HPDE6-E6E7 (cell line): ENCODE results near the gene TMEM235.
"Not testable (repeated sequence)": the region's sequence is repeated elsewhere in the genome, so short reads cannot be mapped to it uniquely, and the experiment has no call there.

Experiments used
- DNase-seq: peaks from one replicate; pipeline ENCODE4 v3.0.0; 2011; ENCODE audit warnings: missing footprints; ENCODE audit errors: extremely low spot score

The TMEM235 gene

DNA sequence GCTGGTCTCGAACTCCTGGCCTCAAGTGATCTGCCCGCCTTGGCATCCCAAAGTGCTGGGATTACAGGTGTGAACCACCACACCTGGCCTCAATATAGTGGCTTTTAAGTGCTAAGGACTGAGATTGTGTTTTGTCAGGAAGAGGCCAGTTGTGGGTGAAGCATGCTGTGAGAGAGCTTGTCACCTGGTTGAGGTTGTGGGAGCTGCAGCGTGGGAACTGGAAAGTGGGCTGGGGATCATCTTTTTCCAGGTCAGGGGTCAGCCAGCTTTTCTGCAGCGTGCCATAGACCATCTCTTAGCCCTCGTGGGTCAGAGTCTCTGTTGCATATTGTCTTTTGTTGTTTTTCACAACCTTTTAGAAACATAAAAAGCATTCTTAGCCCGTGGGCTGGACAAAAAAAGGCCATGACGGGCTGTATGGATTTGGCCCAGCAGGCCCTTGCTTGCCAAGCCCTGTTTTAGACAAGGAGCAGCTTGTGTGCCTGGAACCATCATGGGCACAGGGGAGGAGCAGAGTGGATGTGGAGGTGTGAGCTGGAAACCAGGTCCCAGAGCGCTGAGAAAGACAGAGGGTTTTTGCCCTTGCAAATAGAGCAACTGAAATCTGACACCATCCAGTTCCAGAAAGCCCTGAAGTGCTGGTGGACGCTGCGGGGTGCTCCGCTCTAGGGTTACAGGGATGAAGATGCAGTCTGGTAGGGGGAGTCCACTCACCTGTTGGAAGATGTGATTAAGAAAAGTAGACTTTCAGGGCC, 11.9 kb upstream of the TMEM235 start:
- no peak for DNase-seq

DNA sequence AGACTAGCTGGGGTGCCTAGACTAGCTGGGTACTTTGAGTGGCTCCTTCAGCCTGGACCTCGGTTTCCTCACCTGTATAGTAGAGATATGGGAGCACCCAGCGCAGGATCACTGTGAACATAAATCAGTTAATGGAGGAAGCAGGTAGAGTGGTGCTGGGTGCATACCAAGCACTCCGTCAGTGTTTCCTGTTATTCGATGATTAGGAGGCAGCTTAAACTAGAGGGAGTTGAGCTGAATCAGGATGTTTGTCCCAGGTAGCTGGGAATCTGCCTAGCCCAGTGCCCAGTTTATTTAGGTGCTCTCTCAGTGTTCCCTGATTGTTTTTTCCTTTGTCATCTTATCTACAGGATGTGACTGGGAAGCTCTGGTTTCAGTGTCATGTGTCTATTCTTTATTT, 8.4 kb upstream of the TMEM235 start:
- DNase-seq: no peak

DNA sequence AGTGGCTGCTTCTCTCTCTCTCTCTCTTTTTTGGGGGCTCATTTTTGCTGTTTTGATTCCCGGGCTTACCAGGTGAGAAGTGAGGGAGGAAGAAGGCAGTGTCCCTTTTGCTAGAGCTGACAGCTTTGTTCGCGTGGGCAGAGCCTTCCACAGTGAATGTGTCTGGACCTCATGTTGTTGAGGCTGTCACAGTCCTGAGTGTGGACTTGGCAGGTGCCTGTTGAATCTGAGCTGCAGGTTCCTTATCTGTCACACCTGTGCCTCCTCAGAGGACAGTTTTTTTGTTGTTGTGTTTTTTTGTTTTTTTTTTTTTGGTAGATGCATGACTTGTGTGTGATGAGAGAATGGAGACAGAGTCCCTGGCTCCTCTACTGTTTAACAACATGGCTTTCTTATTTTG, 7.7 kb upstream of the TMEM235 start:
- no peak for DNase-seq

DNA sequence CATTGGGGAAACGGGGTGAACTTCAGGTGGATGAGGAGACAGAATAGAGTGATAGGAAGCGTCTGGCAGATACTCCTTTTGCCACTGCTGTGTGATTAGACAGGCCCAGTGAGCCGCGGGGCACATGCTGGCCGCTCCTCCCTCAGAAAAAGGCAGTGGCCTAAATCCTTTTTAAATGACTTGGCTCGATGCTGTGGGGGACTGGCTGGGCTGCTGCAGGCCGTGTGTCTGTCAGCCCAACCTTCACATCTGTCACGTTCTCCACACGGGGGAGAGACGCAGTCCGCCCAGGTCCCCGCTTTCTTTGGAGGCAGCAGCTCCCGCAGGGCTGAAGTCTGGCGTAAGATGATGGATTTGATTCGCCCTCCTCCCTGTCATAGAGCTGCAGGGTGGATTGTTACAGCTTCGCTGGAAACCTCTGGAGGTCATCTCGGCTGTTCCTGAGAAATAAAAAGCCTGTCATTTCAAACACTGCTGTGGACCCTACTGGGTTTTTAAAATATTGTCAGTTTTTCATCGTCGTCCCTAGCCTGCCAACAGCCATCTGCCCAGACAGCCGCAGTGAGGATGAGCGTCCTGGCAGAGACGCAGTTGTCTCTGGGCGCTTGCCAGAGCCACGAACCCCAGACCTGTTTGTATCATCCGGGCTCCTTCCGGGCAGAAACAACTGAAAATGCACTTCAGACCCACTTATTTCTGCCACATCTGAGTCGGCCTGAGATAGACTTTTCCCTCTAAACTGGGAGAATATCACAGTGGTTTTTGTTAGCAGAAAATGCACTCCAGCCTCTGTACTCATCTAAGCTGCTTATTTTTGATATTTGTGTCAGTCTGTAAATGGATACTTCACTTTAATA, 7.0 kb upstream of the TMEM235 start:
- no peak for DNase-seq

DNA sequence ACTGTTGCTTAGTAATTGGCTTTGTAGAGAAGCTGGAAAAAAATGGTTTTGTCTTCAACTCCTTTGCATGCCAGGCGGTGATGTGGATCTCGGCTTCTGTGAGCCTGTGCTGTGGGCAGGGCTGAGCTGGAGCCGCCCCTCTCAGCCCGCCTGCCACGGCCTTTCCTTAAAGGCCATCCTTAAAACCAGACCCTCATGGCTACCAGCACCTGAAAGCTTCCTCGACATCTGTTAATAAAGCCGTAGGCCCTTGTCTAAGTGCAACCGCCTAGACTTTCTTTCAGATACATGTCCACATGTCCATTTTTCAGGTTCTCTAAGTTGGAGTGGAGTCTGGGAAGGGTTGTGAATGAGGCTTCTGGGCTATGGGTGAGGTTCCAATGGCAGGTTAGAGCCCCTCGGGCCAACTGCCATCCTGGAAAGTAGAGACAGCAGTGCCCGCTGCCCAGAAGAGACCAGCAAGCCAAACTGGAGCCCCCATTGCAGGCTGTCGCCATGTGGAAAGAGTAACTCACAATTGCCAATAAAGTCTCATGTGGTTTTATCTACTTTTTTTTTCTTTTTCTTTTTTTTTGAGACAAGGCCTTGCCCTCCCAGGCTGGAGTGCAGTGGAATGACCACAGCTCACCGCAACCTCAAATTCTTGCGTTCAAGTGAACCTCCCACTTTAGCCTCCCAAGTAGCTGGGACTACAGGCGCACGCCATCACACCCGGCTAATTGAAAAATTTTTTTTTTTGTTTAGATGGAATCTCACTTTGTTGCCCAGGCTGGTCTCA, 6.2 kb upstream of the TMEM235 start:
- DNase-seq: no peak

DNA sequence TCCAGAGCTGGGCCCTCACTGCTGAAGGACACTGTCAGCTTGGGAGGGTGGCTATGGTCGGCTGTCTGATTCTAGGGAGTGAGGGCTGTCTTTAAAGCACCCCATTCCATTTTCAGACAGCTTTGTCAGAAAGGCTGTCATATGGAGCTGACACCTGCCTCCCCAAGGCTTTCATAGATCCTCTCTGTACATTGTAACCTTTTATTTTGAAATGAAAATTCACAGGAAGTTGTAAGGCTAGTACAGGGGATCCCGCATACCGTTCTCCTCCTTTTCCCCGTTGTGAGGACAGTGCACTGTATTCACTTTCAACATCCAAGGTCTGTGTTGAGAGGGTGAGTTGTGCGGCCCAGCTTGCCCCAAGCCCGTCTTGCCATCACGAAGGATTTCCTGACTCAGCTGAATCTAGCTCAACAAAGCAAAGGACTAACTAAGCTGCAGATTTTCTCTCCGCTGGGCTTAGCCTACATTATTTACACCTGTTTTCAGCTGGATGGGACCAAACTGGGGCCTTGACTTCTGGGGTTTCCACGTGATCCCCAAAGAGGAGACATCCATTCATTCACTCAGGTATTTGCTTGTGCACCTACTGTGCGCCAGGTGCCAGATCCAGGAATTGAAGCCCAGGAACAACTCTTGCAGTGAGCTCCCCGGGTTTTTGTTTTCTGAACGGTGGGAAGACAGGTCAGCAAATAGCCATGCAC, 5.2 kb upstream of the TMEM235 start:
- DNase-seq: no peak

DNA sequence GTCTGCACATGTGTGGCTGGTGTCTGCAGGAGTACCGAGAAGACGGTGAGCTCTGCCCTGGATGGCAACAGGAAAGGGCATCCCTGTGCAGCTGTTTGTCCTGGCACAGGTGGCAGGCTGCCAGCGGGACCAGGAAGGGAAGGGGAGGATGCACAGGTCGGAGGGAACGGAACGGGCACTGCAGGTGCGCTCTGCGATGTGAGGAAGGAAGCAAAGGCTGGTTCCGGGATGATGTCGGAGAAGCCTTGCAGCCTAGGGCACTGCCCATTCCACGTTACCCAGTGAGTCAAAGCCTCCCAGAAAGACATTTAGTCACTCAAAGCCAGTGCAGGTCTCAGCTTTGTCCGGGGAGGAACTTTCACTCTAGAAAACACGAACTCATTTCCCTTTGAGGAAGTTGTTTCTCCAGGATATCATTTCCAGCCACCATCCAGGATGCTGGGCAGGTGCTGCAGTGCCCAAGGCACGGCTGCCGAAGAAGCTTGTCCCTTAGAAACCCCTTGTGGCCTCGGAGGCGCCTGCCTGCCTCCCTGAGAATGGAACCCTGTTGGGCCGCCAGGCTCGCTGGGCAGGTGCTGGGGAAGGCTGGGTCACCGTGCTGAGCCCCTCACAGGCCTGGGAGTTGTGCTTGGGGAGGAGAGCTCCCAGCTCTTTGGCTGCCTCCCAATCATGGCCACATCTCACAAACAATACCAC, 4.5 kb upstream of the TMEM235 start:
- peak; percentile 53 for DNase-seq

DNA sequence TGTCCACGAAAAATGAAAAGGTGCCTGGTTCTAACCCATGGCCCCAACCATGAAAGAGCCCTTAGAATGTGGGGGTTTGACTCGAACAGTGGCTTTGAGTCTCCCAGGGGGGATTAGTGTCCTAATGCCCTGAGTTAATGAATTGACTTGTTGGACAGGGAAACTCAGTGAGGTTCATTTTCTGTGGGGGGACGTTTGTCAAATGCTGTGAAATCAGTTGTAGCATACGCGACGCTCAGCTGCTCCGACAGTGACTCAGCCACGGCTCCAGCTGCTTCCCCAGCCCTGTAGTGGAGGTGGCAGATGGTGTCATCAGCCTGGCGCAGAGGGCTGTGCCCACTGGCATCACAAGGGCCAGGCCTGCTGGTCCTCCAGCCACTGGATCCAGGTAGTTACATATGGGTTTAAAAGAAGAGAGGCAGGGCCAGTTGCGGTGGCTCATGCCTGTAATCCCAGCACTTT, 3.9 kb upstream of the TMEM235 start:
- no peak for DNase-seq

DNA sequence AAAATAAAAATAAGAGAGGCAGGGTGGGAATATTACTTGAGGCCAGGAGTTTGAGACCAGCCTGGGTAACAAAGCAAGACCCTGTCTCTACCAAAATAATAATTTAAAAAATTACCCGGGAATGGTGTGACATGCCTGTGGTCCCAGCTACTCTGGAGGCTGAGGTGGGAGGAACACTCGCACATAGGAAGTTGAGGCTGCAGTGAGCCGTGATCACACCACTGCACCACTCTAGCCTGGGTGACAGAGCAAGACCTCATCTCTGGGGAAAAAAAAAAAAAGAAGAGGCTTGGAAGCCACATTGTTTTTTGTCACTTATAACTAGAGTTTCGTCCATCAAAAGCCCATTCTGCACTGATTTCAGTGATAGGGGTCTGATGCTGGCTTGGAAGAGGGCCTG, 3.3 kb upstream of the TMEM235 start:
- no peak for DNase-seq

DNA sequence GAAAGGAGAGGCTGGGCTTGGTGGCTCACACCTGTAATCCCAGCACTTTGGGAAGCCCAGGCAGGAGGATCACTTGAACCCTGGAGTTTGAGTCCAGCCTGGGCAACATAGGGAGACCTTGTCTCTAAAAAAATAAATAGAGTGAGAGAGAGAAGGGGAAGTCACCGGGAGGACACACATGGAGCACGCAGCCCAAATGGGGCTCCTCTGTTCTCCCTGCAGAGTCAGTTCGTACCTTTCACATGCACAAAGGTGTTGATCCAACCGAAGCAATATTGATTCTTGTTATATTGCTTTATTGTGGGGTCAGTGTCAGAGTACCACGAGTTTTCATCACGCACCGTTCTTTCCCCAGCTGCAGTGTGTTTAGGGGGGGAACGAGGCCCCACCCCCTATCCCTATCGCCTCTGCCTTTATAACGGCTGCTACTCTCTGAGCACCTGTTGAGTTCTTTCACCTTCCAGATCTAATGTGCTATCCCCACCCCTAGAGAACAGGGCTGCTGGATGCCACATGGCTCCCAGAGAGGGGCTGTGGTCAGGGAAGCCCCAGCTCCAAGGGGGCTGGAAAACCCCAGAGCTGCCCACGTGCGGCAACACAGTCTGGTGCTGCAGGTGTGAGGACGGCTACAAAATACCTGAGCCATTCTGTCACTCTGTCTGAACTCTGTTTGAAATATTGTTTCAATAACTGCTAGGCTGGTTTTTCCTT, 1.0 kb upstream of the TMEM235 start:
- DNase-seq: no peak

DNA sequence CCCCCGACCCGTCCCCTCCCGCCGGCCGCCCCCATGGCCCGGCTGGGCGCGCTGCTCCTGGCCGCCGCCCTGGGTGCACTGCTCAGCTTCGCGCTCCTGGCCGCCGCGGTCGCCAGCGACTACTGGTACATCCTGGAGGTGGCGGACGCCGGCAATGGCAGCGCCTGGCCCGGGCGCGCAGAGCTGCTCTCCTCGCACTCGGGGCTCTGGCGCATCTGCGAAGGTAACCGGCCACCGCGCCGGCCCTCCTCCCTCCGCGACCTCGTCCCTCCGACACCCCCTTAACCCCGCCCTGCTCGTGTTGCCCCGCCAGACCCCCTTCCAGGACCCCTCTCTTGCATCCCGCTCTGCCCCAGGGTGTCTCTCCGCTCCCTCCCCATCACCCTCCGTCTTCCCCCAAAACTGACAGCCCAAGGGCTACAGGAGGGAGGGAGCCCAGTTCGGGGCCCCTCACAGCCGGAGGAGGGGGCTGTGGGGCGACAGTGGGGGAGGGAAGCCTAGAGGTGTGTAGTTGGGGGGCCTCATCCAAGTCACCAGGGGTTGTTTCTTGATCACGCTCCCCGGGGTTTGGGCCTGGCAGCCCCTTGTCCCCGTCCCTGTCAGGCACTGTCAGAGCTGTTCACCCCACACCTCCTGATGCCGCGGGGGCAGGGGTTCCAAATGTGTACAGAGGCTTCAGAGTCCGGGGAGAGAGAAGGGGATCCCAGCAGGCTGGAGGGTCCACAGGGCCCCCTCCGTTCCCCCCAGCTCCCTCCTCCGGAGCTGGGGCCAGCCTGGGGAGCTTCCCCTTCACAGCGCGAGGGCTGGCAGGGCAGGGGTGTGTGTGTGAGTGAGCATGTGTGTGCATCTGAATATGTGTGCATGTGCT, 794 bp downstream of the TMEM235 start:
- DNase-seq: no peak

DNA sequence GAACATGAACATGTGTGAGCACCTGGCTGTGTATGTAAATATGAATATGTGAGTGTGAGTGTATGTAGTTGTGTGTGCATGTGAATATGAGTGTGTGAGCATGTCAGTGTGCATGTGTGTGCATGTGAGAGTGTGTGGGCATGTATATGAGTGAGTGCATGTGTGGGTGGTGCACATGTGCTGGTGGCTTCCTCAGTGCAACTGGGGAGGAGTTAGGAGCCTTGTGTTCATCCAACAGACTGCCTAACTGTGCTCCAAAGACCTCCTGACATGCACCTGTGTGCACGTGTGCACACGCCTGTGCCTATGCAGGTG, 1.4 kb downstream of the TMEM235 start:
- no peak for DNase-seq

DNA sequence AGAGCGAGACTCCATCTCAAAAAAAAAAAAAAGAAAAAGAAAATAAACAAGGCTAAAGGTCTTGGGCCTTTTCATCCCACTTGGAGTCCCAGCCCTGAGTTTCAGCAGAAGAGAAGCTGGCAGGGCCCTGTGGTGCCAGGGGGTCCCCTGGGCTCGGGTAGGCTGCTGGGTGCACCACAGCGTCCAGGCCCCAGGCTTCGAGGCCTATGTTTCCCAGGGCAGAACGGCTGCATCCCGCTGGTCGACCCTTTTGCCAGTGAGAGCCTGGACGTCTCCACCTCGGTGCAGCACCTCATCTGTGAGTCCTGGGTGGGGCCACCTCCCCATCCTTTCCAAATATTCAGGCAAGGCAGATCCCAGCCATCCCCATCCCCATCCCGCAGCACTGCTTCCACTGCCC, 2.2 kb downstream of the TMEM235 start:
- no peak for DNase-seq

DNA sequence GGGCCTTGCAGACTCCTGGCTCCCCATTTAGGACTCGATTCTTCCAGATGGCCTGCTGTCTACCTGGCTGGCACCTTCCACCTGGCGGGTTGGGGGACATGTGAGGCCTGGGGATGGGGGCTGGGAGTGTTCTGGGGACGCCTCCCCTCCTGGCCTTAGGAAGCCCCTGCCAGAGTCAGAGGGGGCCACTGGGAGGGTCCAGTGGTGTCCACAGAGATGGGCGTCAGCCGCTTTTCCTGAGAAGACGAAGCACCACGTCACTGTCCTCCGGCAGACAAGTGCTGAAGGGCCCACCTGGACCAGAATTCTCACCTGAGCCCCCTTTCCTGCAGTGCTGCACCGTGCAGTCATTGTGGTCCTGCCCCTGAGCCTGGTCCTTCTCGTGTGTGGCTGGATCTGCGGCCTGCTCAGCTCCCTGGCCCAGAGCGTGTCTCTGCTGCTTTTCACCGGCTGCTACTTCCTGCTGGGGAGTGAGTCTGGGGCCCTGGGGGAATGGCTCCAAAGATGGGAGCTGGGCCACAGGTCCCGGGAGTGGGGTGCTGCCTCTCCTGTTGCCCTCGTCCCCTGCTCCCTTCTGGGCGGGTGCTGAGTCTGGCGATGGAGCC, 2.9 kb downstream of the TMEM235 start:
- DNase-seq: no peak

DNA sequence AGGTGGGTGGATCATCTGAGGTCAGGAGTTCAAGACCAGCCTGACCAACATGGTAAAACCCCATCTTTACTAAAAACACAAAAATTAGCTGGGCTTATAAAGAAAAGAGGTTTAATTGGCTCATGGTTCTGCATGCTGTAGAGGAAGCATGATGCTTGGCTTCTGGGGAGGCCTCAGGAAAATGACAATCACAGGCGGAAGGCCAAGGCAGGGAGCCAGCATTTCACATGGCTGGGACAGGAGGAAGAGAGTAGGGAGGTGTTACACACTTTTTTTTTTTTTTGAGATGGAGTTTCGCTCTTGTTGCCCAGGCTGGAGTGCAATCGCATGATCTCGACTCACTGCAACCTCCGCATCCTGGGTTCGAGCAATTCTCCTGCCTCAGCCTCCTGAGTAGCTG, 3.6 kb downstream of the TMEM235 start:
- not testable (repeated sequence) for DNase-seq

DNA sequence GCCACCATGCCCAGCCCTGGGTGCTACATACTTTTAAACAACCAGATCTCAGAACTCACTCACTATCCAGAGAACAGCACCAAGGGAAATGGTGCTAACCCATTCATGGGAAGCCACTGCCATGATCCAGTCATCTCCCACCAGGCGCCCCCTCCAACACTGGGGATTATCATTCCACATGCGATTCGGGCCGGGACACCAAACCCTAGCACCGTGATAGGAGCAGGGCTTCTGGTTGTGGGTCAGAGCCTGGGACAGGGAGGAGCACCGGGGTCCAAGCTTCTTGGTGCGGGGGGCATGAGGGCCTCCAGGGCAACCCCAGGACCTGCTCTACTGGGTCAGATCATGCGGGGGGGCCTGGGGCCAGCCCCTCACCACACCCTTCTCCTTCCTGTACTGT, 4.5 kb downstream of the TMEM235 start:
- DNase-seq: no peak

DNA sequence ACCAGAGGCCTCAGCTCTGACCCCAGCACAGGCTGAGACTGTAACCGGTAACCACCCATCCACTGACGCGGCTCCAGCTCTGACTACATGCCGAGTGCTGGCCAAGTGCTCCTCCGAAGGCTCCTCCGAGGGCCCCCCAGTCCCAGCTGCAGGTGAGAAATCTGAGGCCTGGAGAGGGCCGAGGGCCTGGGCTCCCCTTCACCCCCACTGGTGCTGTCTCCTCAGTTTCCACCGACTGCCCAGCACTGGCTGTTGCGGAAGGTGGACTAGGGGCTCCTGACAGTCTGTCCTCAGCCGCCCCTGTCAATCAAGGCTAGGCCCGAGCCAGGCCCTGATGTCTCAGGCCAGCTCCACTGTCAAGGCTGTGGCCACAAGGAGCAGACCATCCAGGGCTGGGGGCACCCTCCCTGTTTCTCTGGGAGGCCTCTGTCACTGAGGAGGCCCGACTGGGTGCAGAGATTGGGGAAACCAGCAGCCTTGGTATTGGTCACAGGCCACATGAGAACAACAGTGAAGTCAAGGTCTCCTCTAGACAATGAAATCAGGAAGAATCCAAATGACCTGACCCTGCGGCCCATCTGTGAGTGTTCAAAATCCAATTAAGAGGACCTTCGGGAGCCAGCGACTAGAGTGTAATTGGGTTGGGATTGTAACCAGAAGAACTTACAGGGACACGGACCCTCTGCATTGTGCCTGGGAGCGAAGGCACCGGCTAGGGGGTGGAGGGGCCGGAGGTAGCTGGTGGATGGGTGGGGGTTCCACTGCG, 5.1 kb downstream of the TMEM235 start:
- no peak for DNase-seq

DNA sequence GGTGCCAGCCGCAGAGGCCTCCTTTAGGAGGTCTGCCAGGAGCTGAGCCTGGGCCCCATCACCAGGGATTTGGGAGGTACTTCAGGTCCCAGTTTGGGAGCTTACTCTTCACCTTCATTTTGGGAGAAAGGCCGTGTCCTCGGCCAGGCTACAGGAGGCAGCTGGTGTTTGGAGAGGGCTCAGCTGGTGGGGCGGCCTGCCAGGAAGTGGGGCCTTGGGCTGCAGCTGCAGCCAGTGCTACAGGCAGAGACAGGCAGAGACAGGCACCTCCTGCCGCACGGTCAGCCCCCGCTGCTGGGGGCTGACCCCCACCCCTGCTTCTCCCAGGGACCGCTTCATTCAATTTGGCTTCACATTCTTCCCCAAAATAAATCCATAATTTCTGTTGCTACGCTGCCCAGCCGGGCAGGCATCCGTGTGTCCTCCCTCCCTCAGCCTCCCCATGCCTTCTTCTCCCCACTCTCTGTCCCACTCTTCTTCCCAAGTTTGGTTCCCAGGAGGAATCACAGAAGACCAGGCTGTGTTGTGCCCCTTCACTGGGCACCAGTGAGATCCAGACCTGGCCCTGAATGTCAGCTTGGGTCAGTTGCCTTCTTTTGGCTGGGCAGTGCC, 6.1 kb downstream of the TMEM235 start:
- DNase-seq: no peak
